GM18507 (cell line): ENCODE results near the gene SLC46A1.
A peak's percentile ranks its signal among the peaks of the same experiment; 100 is the strongest.

Experiments used
- DNase-seq: peaks from one replicate; pipeline ENCODE4 v3.0.0; 2011; ENCODE audit warnings: low read depth; ENCODE audit not compliant: insufficient read length; ENCODE audit errors: extremely low spot score
- FAIRE-seq: peaks from 2 replicates; lab custom pipeline; 2011; peaks lifted over from hg19 to GRCh38; lab: Jason Lieb, UNC

The SLC46A1 gene

DNA sequence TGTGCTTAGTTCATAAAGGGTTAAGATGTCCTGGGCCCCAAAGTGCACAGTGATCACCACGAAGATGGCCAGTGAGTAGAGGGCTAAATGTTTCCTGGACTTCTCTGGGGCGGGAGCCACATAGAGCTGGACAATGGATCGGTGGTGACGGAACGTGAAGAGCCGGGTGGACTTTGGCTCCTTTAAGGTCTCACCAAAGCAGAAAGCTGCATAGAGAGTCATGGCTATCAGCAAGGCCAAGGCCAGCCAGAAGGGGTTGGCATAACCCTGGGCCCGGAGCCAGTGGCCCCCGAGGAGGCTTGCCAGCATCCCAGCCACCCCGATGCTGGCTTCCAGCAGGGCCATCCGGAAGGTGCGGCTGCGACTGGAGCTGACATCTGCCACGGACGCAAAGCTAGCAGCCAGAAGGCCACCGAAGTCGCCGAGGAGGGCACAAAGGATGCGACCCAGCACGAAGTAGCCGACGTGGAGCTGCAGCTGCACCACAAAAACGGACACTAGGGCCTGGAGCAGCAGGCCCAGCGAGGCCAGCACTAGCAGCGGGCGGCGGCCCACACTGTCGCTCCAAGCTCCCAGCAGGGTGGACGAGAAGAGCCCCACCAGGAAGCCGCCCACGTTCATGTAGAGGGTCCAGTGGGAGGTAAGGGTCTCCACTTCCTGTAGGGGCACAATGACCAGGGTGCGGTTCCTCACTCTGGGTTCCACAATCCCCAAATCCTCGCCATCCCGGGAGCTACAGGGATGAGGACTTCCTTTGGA, 1.0 kb downstream of the SLC46A1 start:
- no peak for DNase-seq
- FAIRE-seq, result peak; percentile 12

GRCh38 chr17:28404461-28404811, 1.6 kb downstream of the SLC46A1 start:
- FAIRE-seq (no peak), DNase-seq (no peak)

GRCh38 chr17:28404007-28404406, 2.0 kb downstream of the SLC46A1 start:
- no peak for DNase-seq
- no peak for FAIRE-seq

- FAIRE-seq (no peak), DNase-seq (no peak)
These were observed 3.2 kb downstream of the SLC46A1 start for GRCh38 chr17:28402844-28403243.

DNA sequence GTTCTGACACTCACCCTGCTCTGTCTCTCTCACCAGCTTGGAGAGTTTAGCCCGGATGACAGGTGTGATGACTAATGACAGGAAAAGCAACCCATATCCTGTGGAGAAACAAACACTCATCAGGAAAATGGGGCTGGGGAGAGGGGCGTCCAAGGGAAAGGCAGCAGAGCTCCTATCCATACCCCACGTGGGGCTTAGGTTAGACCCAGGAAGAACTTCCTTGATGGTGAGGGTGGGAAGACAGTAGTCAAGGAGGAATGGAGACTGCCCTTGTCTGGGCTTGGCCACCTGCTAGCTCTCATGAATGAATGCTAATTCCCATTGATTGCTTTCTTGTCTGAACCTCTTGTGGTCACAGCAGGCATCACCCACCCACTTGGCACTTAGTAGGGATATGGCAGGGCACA, 3.8 kb downstream of the SLC46A1 start:
- FAIRE-seq (no peak), DNase-seq (no peak)

DNA sequence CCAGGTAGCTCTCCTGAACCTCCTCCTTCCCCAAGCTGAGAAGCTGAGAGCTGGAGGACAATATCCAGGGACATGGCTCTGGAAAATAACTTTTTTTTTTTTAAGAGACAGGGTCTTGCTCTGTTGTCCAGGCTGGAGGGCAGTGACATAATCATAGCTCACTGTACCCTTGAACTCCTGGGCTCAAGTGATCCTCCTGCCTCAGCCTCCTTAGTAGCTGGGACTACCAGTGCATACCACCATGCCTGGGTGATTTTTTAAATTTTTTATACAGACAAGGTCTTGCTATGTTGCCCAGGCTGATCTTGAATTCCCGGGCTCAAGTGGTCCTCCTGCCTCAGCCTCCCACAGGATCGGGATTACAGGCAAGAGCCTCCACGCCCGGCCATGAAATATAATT, 6.2 kb downstream of the SLC46A1 start:
- DNase-seq (no peak), FAIRE-seq (no peak)

GRCh38 chr17:28398280-28398981, 7.6 kb downstream of the SLC46A1 start:
- FAIRE-seq (peak; percentile 29), DNase-seq (no peak)

DNA sequence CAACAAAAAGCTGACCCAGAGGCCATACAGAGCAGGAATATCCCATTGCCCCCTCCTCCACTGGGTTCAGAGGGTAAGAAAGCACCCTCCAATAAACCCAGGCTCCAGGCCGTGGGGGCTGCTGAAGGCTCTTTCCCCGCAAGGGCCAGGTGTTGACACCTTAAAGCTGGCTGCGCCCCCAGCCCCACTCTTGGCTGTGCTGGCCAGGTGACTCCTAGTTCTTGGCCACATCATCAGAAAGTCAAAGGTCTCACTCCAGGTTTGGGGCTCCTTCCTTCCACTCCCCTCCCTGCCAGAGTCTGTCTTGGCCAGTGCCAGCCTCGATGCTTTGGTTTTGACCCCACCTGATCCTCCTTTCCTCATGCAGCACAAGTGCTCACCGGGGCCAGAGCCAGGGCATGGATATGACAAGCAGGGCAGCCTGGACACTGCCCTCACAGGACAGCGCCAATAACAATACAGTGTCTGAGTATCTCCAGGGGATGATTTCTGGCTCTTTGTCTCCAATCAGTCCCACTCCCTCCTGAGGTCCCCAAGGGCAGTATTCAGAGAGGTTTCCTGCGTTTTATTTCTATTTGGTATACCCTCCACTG, 8.2 kb downstream of the SLC46A1 start:
- FAIRE-seq (no peak), DNase-seq (no peak)

- DNase-seq (no peak), FAIRE-seq (no peak)
These were observed 8.7 kb downstream of the SLC46A1 start for GRCh38 chr17:28397275-28397674.

DNA sequence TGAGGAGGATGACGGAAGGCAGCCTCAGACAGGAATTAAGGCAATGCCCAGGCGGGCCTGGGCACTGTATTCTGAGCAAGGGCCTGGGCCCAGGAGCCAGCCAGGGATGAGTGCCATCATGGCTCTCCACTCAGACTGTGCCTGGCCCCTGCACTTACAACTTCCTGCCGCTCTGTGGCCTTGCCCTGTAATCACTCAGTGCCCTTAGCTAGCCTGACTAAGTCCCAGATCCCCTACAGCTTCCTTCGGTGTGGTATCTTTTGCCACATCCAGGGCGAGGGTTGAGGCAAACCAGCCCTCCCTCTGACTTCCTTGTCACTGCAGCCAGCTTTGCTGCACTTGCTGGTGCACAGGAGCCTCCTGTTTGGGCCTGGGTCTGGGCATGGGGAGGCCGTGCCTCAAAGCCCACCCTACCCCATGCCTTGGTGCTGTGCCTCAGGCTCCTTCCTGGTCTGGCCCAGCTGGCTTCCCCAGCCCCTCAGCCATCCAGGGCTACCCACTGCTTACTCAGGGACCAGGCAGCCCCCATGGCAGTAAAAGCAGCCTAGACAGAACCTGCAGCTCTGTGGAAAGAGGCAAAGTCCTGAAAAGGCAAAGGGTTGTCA, 9.3 kb downstream of the SLC46A1 start:
- no peak for DNase-seq
- no peak for FAIRE-seq

GRCh38 chr17:28395968-28396367, 10.0 kb downstream of the SLC46A1 start:
- no peak for DNase-seq
- no peak for FAIRE-seq

DNA sequence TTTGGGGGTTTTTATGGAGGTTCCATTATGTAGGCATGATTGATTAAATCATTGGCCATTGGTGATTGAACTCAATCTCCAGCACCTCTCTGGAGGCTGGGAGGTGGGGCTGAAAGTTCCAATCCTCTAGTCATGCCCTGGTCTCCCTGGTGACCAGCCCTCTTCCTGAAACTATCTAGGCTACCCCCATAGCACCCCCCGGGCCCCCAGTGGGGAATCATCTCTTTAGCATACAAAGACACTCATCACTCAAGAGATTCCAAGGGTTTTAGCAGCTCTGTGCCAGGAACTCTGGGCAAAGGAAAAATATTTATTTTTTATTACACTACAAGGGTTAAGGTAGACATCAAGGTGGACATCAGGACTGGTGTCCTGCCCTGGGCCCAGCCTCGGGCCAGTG, 10.6 kb downstream of the SLC46A1 start:
- no peak for DNase-seq
- no peak for FAIRE-seq

- FAIRE-seq (no peak), DNase-seq (no peak)
These were observed 11.5 kb downstream of the SLC46A1 start for GRCh38 chr17:28394337-28395116.

GRCh38 chr17:28392491-28392890, 13.5 kb downstream of the SLC46A1 start:
- FAIRE-seq (no peak), DNase-seq (no peak)

GRCh38 chr17:28391401-28391800, 14.6 kb downstream of the SLC46A1 start:
- no peak for FAIRE-seq
- DNase-seq, result no peak

DNA sequence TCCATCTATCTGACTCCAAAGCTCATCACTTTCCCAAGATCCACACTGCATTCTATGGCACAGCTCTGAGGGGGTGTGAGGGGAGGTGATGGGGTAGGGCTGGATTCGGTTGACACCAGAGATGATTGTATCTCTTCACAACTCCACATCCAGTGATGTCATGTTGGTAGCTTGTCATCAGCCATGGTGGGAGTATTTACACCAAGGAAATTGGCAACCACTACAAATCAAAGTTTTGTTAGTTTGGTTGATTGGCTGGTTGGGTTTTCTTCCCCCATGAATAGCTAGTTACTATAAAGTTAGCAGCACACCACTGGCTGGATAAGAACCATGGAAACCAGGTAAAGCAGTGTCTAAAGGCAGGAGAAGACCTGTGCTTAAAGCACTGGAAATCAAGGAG, 15.0 kb downstream of the SLC46A1 start:
- FAIRE-seq, result no peak
- no peak for DNase-seq

GRCh38 chr17:28390563-28390962, 15.4 kb downstream of the SLC46A1 start:
- FAIRE-seq, result no peak
- DNase-seq, result no peak

GRCh38 chr17:28390141-28390540, 15.9 kb downstream of the SLC46A1 start:
- no peak for FAIRE-seq
- DNase-seq, result no peak

DNA sequence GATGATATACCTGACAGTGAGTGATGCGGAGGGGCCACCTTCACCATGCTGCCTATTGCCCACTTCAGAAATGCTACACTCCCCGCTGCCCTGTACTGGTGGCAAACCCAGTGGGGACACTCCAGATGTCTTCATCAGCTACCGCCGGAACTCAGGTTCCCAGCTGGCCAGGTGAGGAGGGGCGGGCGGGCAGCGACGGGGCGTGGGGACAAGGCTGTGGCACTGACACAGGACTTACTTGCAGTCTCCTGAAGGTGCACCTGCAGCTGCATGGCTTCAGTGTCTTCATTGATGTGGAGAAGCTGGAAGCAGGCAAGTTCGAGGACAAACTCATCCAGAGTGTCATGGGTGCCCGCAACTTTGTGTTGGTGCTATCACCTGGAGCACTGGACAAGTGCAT, 17.9 kb downstream of the SLC46A1 start:
- DNase-seq, result no peak
- no peak for FAIRE-seq

DNA sequence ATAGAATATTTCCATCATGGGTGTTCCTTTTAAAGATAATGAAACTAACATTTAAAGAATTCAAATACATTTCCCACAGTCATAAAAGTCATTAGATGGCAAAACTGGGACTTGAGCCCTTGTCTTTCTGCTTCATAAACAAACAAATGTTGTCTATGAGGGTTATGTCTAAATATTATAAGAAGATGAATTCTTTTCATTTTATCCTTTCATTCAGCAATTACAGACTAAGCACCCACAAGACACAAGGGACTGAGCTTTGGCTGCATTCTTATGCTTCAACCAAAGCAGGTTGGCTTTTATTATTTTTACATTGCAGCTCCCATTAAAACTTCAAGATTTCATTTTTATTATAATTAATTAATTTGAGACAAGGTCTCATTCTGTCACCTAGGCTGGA, 19.6 kb downstream of the SLC46A1 start:
- DNase-seq, result no peak
- no peak for FAIRE-seq
